Eye (tissue), 1 donor: Measurements from ENCODE around the gene CLDN19.
"Not testable (repeated sequence)": the region's sequence is repeated elsewhere in the genome, so short reads cannot be mapped to it uniquely, and the experiment has no call there.

ENCODE experiments used
- DNase-seq: peaks from one replicate; pipeline ENCODE4 v3.0.0-alpha.2; 2015

The CLDN19 gene

GRCh38 chr1:42758641-42759040 is 18.6 kb upstream of the CLDN19 start:
- DNase-seq: no peak

- no peak for DNase-seq
Measured at GRCh38 chr1:42757892-42758275, 17.8 kb upstream of the CLDN19 start.

GRCh38 chr1:42756956-42757891 is 17.2 kb upstream of the CLDN19 start:
- DNase-seq: peak; percentile 84

GRCh38 chr1:42753070-42753469 is 13.0 kb upstream of the CLDN19 start:
- no peak for DNase-seq

GRCh38 chr1:42752284-42752683 is 12.2 kb upstream of the CLDN19 start:
- no peak for DNase-seq

GRCh38 chr1:42751511-42752070 is 11.6 kb upstream of the CLDN19 start:
- DNase-seq: not testable (repeated sequence)

- no peak for DNase-seq
Measured at GRCh38 chr1:42750041-42750440, 10.0 kb upstream of the CLDN19 start.

GRCh38 chr1:42748461-42749410 is 8.7 kb upstream of the CLDN19 start:
- no peak for DNase-seq

- DNase-seq: no peak
Measured at GRCh38 chr1:42748021-42748420, 8.0 kb upstream of the CLDN19 start.

- peak; percentile 85 for DNase-seq
Measured at GRCh38 chr1:42747125-42747524, 7.1 kb upstream of the CLDN19 start.

GRCh38 chr1:42746436-42747105 is 6.5 kb upstream of the CLDN19 start:
- no peak for DNase-seq

GRCh38 chr1:42745851-42746250 is 5.8 kb upstream of the CLDN19 start:
- no peak for DNase-seq

- no peak for DNase-seq
Measured at GRCh38 chr1:42744148-42744413, 4.0 kb upstream of the CLDN19 start.

GRCh38 chr1:42743317-42744147 is 3.5 kb upstream of the CLDN19 start:
- peak; percentile 54 for DNase-seq

GRCh38 chr1:42742617-42743316 is 2.7 kb upstream of the CLDN19 start:
- DNase-seq: no peak

- DNase-seq: no peak
Measured at GRCh38 chr1:42742141-42742540, 2.1 kb upstream of the CLDN19 start.

GRCh38 chr1:42741706-42742105 is 1.7 kb upstream of the CLDN19 start:
- no peak for DNase-seq

- DNase-seq: peak; percentile 79
Measured at GRCh38 chr1:42740851-42741580, 980 bp upstream of the CLDN19 start.

GRCh38 chr1:42738678-42739226 is 1.3 kb downstream of the CLDN19 start:
- DNase-seq: no peak

GRCh38 chr1:42737986-42738677 is 1.9 kb downstream of the CLDN19 start:
- DNase-seq: no peak
